C4-2B (cell line): ENCODE data around the gene OSBPL5.

Experiments used
- ZFX ChIP-seq: fragments of 450-650 bp; IDR thresholded peaks from 2 replicates; pipeline ENCODE4 v1.6.1; 2017
- TF ChIP-seq, protein P1 (sequence below): fragments of 450-650 bp; conservative IDR thresholded peaks from 2 replicates; pipeline ENCODE4 v1.5.1; 2017; ENCODE audit warnings: mild to moderate bottlenecking

DNA sequence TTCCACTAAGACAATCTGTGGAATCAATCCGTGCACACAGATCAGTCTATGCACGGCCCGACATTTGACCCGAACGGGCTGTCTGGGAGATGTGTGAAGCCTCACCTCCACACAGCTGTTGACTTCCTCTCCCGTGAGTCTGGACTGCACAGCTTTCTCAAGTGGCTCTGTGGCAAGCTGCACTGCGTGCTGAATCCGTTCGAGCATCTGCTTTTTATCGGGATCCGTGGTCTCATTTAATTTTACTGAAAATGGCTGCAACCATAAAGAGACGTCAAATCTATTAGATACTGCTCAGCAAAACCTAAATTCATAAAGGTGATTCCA lies 127.2 kb downstream of the OSBPL5 start:
- TF ChIP-seq, protein P1, sequence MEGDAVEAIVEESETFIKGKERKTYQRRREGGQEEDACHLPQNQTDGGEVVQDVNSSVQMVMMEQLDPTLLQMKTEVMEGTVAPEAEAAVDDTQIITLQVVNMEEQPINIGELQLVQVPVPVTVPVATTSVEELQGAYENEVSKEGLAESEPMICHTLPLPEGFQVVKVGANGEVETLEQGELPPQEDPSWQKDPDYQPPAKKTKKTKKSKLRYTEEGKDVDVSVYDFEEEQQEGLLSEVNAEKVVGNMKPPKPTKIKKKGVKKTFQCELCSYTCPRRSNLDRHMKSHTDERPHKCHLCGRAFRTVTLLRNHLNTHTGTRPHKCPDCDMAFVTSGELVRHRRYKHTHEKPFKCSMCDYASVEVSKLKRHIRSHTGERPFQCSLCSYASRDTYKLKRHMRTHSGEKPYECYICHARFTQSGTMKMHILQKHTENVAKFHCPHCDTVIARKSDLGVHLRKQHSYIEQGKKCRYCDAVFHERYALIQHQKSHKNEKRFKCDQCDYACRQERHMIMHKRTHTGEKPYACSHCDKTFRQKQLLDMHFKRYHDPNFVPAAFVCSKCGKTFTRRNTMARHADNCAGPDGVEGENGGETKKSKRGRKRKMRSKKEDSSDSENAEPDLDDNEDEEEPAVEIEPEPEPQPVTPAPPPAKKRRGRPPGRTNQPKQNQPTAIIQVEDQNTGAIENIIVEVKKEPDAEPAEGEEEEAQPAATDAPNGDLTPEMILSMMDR: no peak
- TF ChIP-seq ZFX: no peak
